GM12892 (cell line): Measurements from ENCODE around the gene ATP5ME.

Experiments used
- POLR2A ChIP-seq: IDR thresholded peaks from 2 replicates; pipeline ENCODE4 v1.6.1; 2011; ENCODE audit warnings: low read depth, low read length, control low read depth
- POLR2AphosphoS5 ChIP-seq: IDR thresholded peaks from 2 replicates; pipeline ENCODE4 v1.6.1; 2011; ENCODE audit warnings: low read depth, low read length, control low read depth

- TF ChIP-seq POLR2AphosphoS5 (no peak), POLR2A (no peak)
Measured at GRCh38 chr4:712916-713632, 39.0 kb upstream of the ATP5ME start.
